Activated T-helper 2 cell treated with anti-CD3 and anti-CD28 coated beads, Interferon-gamma antibody, Interleukin-2, Interleukin-4, amounts not matched to agents 10 μg/mL and 5 μg/mL and 100 μg/mL, durations not matched to agents 14 hours and 24 hours and 36 hours (primary cell): ENCODE results near the gene ARID3B. TPM values are rescaled to one million over a fixed set of nuclear protein-coding genes. Genes with fewer than 3 reads are reported as not detected.

Experiments
- DNase-seq: peaks from one replicate; pipeline ENCODE4 v3.0.0; 2021; ENCODE audit warnings: low spot score
- H3K27ac Mint-ChIP-seq: one replicate; pipeline ENCODE4 v1.8.0; 2021; ENCODE audit warnings: mixed read lengths
- H3K27me3 Mint-ChIP-seq: one replicate; pipeline ENCODE4 v1.8.0; 2021; ENCODE audit warnings: low read depth, mixed read lengths
- H3K36me3 Mint-ChIP-seq: one replicate; pipeline ENCODE4 v1.8.0; 2021; ENCODE audit warnings: low read depth, mixed read lengths
- H3K4me1 Mint-ChIP-seq: one replicate; pipeline ENCODE4 v1.8.0; 2021; ENCODE audit warnings: low read depth, mixed read lengths
- H3K4me3 Mint-ChIP-seq: one replicate; pipeline ENCODE4 v1.8.0; 2021; ENCODE audit warnings: low read depth, mild to moderate bottlenecking, moderate library complexity, mixed read lengths
- H3K9me3 Mint-ChIP-seq: one replicate; pipeline ENCODE4 v1.8.0; 2021; ENCODE audit warnings: mixed read lengths
- intact Hi-C: fragments of 100-400 bp; cut with micrococcal nuclease; formaldehyde crosslinking; loops from one replicate; pipeline ENCODE4 v1.15.1; 2023
- total RNA-seq: library from RNA; stranded (reverse); gene quantifications from 2 replicates; pipeline ENCODE4 v1.2.3, GENCODE V29; 2022

Gene ARID3B
- total RNA-seq, 1 donor from 2014 or later: 35.6 TPM

GRCh38 chr15:74558706-74559105, 17.7 kb downstream of the ARID3B start:
- Mint-ChIP-seq H3K36me3 (peaks cover 55% of the 10 kb centered on the region), H3K27me3 (no peaks in the 10 kb centered on the region), H3K27ac (no peak overlapping the region), H3K4me3 (no peak overlapping the region), H3K4me1 (peaks cover 29% of the 10 kb centered on the region), H3K9me3 (no peaks in the 10 kb centered on the region)
- intact Hi-C loops: no loop called here
- no peak for DNase-seq

DNA sequence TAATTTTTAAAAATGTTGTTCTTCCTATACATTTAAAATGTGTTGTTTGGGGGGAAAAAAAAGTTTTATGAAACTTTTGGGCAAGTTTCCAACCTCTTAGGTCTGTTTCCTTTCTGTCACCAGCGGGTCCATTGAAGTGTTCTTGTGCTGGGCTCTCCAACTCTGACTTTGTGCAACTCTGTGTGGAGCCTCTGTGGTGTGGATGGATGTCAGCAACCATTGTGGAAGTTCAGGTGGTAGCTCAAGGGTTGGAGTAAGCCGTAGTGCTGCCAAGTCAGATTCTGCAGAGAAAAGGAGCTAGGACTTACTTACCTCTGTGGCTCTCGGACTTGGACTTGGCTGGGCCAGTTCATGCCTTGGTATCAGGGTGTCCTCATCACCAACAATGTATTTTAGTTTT, 22.4 kb downstream of the ARID3B start:
- DNase-seq: no peak
- H3K4me3 Mint-ChIP-seq: no peak overlapping the region
- no peak overlapping the region for H3K27ac Mint-ChIP-seq
- H3K4me1 Mint-ChIP-seq: peaks cover 35% of the 10 kb centered on the region
- peaks cover 60% of the 10 kb centered on the region for H3K36me3 Mint-ChIP-seq
- no peaks in the 10 kb centered on the region for H3K9me3 Mint-ChIP-seq
- no peaks in the 10 kb centered on the region for H3K27me3 Mint-ChIP-seq
- intact Hi-C loops: no loop called here

DNA sequence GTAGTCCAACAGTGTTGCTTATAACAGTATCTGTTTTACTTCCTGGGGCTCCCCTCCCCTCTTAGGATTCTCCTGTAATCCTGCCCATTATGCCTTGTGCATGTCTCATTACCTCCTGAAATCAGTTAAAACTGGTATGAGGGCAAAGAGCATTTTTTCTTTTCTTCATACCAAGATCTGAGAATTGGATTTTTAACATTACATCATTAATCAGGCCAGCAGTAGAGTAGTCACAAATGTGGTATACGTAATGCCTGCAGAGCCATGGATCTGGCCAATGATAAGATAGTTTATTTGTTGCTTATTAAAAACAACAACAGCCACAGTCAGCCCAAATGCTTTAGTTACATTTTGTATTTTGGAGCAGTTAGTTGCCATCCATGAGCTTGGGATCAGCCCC, 23.2 kb downstream of the ARID3B start:
- no peak overlapping the region for H3K4me3 Mint-ChIP-seq
- no peak for DNase-seq
- H3K9me3 Mint-ChIP-seq: no peaks in the 10 kb centered on the region
- H3K27me3 Mint-ChIP-seq: no peaks in the 10 kb centered on the region
- H3K4me1 Mint-ChIP-seq: peaks cover 30% of the 10 kb centered on the region
- intact Hi-C loops: no loop called here
- no peak overlapping the region for H3K27ac Mint-ChIP-seq
- peaks cover 57% of the 10 kb centered on the region for H3K36me3 Mint-ChIP-seq

DNA sequence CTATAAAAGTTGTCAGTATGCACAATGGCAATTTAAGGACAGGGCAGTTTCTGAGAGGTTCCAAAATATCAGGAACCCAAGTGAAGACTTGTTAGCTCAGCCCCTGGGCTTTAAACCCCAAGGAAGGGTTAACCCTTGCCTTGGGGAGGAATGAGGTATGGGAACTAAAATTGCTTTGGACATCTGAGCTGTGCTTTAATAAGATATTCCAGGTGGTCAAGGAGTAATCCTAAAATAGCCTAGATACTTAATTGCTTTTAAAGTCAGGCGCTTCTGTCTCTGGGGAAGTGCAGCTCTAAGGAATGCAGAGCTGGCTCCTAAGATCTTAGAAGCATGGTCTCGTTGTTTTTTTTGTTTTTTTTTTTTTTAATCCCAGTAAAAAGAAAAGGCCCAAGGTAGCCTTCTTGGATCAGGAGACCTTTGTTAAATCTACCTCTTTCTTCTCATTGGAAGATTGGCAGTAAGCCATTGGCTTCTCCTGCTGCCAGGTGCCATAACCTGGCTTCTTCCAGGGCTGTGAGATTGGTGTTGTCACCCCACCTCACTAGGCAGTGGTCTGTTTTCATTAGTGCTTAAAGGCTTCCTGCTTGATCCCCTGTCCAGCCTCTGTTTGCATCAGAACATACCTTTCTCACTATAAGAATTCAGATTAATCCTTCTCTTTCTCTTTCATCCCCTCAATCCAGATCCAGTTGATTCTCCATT, 24.5 kb downstream of the ARID3B start:
- H3K27me3 Mint-ChIP-seq: no peaks in the 10 kb centered on the region
- H3K36me3 Mint-ChIP-seq: peaks cover 52% of the 10 kb centered on the region
- intact Hi-C loops: no loop called here
- H3K9me3 Mint-ChIP-seq: no peaks in the 10 kb centered on the region
- DNase-seq: no peak
- H3K4me1 Mint-ChIP-seq: peaks cover 26% of the 10 kb centered on the region
- no peak overlapping the region for H3K27ac Mint-ChIP-seq
- no peak overlapping the region for H3K4me3 Mint-ChIP-seq

DNA sequence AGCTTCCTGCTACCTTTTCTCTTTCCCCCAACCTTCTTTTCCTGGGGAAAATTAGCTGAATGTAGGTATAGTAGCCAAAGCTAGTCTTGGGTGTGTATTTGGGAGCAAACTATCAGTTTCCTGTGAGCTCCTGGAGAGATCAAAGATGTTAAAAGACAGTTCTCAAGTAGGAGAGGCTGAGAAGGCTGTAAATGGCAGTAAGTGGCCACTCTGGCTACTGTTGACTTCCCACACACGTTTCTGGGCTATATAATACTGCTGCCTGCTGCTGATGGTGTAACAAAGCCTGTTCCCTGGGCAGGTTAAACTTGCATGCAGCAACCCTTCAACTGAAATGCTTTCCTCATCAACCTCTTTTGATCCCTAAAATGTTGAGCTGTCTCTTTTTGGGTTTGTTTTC, 27.6 kb downstream of the ARID3B start:
- no peak for DNase-seq
- Mint-ChIP-seq H3K4me3 (no peak overlapping the region), H3K4me1 (peaks cover 24% of the 10 kb centered on the region), H3K27me3 (no peaks in the 10 kb centered on the region), H3K9me3 (no peaks in the 10 kb centered on the region), H3K27ac (no peak overlapping the region), H3K36me3 (peaks cover 65% of the 10 kb centered on the region)
- intact Hi-C loops: no loop called here

- no peak overlapping the region for H3K4me3 Mint-ChIP-seq
- H3K4me1 Mint-ChIP-seq: peaks cover 26% of the 10 kb centered on the region
- no peaks in the 10 kb centered on the region for H3K27me3 Mint-ChIP-seq
- no peaks in the 10 kb centered on the region for H3K9me3 Mint-ChIP-seq
- no peak for DNase-seq
- H3K27ac Mint-ChIP-seq: no peak overlapping the region
- peaks cover 65% of the 10 kb centered on the region for H3K36me3 Mint-ChIP-seq
- intact Hi-C loops: no loop called here
Observed at GRCh38 chr15:74569731-74570070, 28.7 kb downstream of the ARID3B start.

- H3K4me3 Mint-ChIP-seq: no peak overlapping the region
- H3K9me3 Mint-ChIP-seq: no peaks in the 10 kb centered on the region
- intact Hi-C loops: no loop called here
- peaks cover 25% of the 10 kb centered on the region for H3K4me1 Mint-ChIP-seq
- H3K27me3 Mint-ChIP-seq: no peaks in the 10 kb centered on the region
- peaks cover 73% of the 10 kb centered on the region for H3K36me3 Mint-ChIP-seq
- H3K27ac Mint-ChIP-seq: no peak overlapping the region
- no peak for DNase-seq
Observed at GRCh38 chr15:74571191-74571590, 30.2 kb downstream of the ARID3B start.

GRCh38 chr15:74573987-74574386, 33.0 kb downstream of the ARID3B start:
- intact Hi-C loops: no loop called here
- Mint-ChIP-seq H3K9me3 (no peaks in the 10 kb centered on the region), H3K27me3 (no peaks in the 10 kb centered on the region), H3K4me3 (no peak overlapping the region), H3K27ac (peak overlapping the region; percentile 54), H3K36me3 (peaks cover 68% of the 10 kb centered on the region), H3K4me1 (peaks cover 10% of the 10 kb centered on the region)
- no peak for DNase-seq

GRCh38 chr15:74578496-74578994, 37.5 kb downstream of the ARID3B start:
- Mint-ChIP-seq H3K9me3 (no peaks in the 10 kb centered on the region), H3K27ac (peak overlapping the region; percentile 72), H3K4me3 (no peak overlapping the region), H3K27me3 (no peaks in the 10 kb centered on the region), H3K36me3 (peaks cover 47% of the 10 kb centered on the region), H3K4me1 (peaks cover 11% of the 10 kb centered on the region)
- intact Hi-C loops: no loop called here
- no peak for DNase-seq

DNA sequence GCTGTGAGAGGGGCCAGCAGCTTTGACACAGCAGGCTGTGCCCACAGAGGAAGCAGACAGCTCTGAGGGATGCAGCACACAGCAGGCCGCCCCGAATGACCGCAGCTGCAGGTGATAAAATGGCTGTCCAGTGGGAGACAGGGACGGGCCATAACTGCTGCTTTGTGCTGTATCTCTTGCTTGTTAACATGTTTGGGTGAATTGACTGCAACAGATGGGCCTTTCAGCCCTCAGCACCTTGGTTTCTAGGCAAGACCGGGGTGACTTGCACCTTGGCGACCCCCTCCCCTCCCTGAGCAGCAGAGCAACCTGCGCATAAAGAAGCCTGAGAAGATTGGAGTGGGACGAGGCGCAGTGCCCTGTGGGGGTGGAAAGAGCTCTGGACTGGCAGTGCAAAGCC, 38.0 kb downstream of the ARID3B start:
- intact Hi-C loops: no loop called here
- no peak for DNase-seq
- Mint-ChIP-seq H3K27me3 (no peaks in the 10 kb centered on the region), H3K4me3 (no peak overlapping the region), H3K4me1 (peaks cover 10% of the 10 kb centered on the region), H3K36me3 (peaks cover 47% of the 10 kb centered on the region), H3K9me3 (no peaks in the 10 kb centered on the region), H3K27ac (no peak overlapping the region)

DNA sequence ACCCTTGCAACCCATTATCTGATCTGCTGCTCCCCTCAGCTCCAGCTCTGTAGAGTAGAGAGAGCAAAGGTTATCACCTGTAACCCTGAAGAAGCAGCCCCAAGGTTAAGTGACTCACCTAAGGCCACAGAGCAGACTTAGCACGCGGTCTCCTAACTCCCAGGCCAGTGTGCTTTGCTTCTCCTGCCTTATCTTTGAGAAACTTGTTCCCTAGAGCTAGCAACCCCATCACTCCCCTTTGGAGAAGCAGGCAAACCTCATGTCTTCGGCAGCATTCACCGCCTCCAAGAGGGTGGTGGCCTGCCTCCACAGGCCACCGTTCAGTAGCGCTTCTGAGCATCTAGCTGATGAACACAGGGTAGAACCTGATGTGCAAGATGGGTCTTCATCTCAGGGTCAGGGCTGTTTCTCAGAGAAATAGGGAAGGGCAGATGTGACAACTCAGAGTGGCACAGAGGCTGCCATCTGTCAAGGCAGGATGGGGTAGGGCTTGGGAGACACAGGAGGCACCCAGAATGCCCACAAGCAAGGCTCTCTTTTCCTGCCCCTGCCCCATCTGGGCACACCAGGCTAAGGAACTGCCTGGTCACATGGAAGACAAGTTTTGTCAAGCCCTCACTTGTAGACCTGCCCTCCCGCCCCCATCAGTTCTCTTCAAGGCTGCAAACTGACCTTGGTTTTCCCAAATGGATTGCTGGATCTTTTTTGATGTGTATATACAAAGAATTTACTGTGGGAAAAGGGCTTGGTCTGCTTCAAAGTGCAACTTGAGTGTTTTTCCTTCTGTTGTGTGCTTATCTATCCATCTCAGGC, 39.7 kb downstream of the ARID3B start:
- intact Hi-C loops: no loop called here
- DNase-seq: no peak
- Mint-ChIP-seq H3K27ac (peak overlapping the region; percentile 17), H3K36me3 (peaks cover 37% of the 10 kb centered on the region), H3K9me3 (no peaks in the 10 kb centered on the region), H3K4me3 (no peak overlapping the region), H3K4me1 (peaks cover 10% of the 10 kb centered on the region), H3K27me3 (no peaks in the 10 kb centered on the region)

DNA sequence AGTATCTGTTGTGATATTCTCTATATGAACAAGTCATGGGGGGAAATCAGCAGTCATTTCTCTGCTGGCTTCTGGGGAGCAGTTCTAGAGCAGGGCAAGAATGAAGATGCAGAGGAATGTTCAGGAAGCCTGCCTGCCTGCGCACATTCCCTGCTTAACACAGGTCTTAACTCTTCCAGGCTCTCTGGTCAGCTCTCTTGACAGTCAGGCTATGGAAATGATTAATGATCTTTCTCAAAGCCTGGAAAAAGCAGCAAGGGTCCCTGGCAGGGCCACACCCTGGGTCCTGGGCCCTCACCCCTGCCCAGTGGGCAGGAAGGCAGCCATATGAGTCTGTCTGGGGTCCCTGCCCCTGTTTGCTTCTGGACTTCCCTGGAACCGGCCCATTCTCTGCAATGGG, 43.2 kb downstream of the ARID3B start:
- H3K27me3 Mint-ChIP-seq: no peaks in the 10 kb centered on the region
- peak overlapping the region; percentile 38 for H3K27ac Mint-ChIP-seq
- H3K4me1 Mint-ChIP-seq: peaks cover 8% of the 10 kb centered on the region
- no peak for DNase-seq
- intact Hi-C loops: no loop called here
- H3K9me3 Mint-ChIP-seq: no peaks in the 10 kb centered on the region
- peaks cover 30% of the 10 kb centered on the region for H3K36me3 Mint-ChIP-seq
- H3K4me3 Mint-ChIP-seq: no peak overlapping the region

GRCh38 chr15:74584779-74585178, 43.8 kb downstream of the ARID3B start:
- Mint-ChIP-seq H3K27ac (peak overlapping the region; percentile 38), H3K4me3 (no peak overlapping the region), H3K4me1 (peaks cover 5% of the 10 kb centered on the region), H3K27me3 (no peaks in the 10 kb centered on the region), H3K9me3 (no peaks in the 10 kb centered on the region), H3K36me3 (peaks cover 29% of the 10 kb centered on the region)
- DNase-seq: no peak
- intact Hi-C loops: no loop called here
